H1 (cell line): ENCODE results near the gene RIN1. TPM values are rescaled to one million over a fixed set of nuclear protein-coding genes. Genes with fewer than 3 reads are reported as not detected.

Experiments used
- HDAC2 ChIP-seq, 2 experiments: fragments of 300-600 bp in 1 of 2; sonication (generic) in 1 of 2; IDR thresholded peaks; 2 replicates each; pipeline ENCODE4 v1.6.1; 2011 to 2012; ENCODE audit warnings: low read depth in 2 of 2, low read length in 2 of 2, mild to moderate bottlenecking in 2 of 2, moderate library complexity in 2 of 2, borderline replicate concordance in 1 of 2, inconsistent platforms in 1 of 2
- KDM1A ChIP-seq: fragments of 200-600, 300-600 bp; sonication (generic); IDR thresholded peaks from 2 replicates; pipeline ENCODE4 v1.7.1; 2016; ENCODE audit warnings: mild to moderate bottlenecking, low read length, borderline replicate concordance
- SAP30 ChIP-seq: fragments of 300-600 bp; sonication (generic); IDR thresholded peaks from 2 replicates; pipeline ENCODE4 v1.7.1; 2012; ENCODE audit warnings: low read length, moderate library complexity, mild to moderate bottlenecking, inconsistent platforms; ENCODE audit not compliant: insufficient read depth, insufficient replicate concordance
- SIX5 ChIP-seq: IDR thresholded peaks from 2 replicates; pipeline ENCODE4 v1.6.1; 2011; ENCODE audit warnings: mild to moderate bottlenecking, low read depth, low read length
- TAF1 ChIP-seq: IDR thresholded peaks from 2 replicates; pipeline ENCODE4 v1.6.1; 2011; ENCODE audit warnings: mild to moderate bottlenecking, low read depth, low read length
- YY1 ChIP-seq: IDR thresholded peaks from 2 replicates; pipeline ENCODE4 v1.6.1; 2011; ENCODE audit warnings: low read depth, mild to moderate bottlenecking, low read length
- polyA plus RNA-seq, 7 experiments: library from polyadenylated mRNA; depleted of rRNA in 3 of 7; stranded (reverse) in 5 of 7; unstranded in 2 of 7; fragments of >200 nt in 5 of 7; fragments of 200-250 nt in 2 of 7; gene quantifications; 1 replicate in 5 of 7; 2 replicates in 1 of 7; 4 replicates in 1 of 7; pipeline versions ENCODE4 v1.2.1 to v1.2.3, GENCODE V29; 2011 to 2013; ENCODE audit warnings: missing spikeins in 2 of 7, mixed read lengths in 2 of 7
- total RNA-seq: library from RNA; stranded (reverse); fragmentation: NEBNext Ultra II Directional; extraction: Animal tissue kit (Norgen Biotek cat#: 25700); gene quantifications from 2 replicates; pipeline ENCODE4 v1.2.1, GENCODE V29; 2021
- TF ChIP-seq, protein P1 (sequence below): IDR thresholded peaks from 2 replicates; pipeline ENCODE4 v1.6.1; 2012; ENCODE audit warnings: low read length, inconsistent platforms
- TF ChIP-seq, protein P2 (sequence below): fragments of 300-600 bp; sonication (generic); IDR thresholded peaks from 2 replicates; pipeline ENCODE4 v1.7.1; 2012; ENCODE audit warnings: low read length, moderate library complexity, mild to moderate bottlenecking, inconsistent platforms; ENCODE audit not compliant: insufficient replicate concordance

Gene RIN1
- total and polyA plus RNA-seq, 2 of the 8 experiments (the other 6 are each of a cell fraction or from before 2014, with no cell fraction given), result 2.5 to 5.4 TPM

DNA sequence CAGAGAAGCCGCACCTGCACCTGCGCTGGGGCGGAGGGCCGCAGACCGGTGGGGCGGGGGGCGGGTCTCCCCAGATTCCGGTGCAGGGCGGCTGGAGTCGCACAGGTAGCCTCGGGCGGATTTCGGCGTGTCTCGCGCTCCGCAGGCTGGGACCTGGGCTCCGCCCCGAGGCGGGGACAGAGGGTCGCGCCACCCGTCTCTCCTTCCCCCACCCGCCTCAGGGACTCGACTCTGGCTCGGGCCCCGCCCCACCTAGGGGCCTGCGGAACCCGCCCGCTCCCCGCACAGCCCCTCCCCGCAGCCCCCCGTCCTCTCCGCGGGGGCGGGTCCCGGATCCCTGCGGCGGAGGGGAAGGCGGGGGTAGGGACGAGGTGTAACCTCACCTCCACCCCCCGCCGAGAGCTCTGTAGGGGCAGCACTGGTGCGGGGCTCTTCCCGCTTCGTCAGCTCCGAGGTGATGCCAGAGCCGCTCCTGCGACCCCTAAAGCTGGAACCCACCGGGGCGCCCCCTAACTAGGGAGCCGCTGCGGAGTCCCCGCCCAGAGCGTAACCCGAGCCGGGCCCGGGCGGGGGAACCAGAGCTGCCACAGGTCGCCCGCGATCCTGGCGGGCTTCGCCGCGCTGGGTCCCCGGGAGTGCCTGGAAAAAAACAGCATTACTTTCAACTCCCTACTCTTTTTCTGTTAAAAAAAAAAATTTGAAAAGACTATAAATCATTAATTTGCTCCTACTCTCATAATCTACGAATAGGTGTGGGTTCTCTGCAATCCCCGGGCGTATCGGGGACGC is 35.6 kb upstream of the RIN1 start, which contains the start of gene SLC29A2 (continued):
- TF ChIP-seq, protein P1, sequence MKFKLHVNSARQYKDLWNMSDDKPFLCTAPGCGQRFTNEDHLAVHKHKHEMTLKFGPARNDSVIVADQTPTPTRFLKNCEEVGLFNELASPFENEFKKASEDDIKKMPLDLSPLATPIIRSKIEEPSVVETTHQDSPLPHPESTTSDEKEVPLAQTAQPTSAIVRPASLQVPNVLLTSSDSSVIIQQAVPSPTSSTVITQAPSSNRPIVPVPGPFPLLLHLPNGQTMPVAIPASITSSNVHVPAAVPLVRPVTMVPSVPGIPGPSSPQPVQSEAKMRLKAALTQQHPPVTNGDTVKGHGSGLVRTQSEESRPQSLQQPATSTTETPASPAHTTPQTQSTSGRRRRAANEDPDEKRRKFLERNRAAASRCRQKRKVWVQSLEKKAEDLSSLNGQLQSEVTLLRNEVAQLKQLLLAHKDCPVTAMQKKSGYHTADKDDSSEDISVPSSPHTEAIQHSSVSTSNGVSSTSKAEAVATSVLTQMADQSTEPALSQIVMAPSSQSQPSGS, result no peak
- TF ChIP-seq, protein P2, sequence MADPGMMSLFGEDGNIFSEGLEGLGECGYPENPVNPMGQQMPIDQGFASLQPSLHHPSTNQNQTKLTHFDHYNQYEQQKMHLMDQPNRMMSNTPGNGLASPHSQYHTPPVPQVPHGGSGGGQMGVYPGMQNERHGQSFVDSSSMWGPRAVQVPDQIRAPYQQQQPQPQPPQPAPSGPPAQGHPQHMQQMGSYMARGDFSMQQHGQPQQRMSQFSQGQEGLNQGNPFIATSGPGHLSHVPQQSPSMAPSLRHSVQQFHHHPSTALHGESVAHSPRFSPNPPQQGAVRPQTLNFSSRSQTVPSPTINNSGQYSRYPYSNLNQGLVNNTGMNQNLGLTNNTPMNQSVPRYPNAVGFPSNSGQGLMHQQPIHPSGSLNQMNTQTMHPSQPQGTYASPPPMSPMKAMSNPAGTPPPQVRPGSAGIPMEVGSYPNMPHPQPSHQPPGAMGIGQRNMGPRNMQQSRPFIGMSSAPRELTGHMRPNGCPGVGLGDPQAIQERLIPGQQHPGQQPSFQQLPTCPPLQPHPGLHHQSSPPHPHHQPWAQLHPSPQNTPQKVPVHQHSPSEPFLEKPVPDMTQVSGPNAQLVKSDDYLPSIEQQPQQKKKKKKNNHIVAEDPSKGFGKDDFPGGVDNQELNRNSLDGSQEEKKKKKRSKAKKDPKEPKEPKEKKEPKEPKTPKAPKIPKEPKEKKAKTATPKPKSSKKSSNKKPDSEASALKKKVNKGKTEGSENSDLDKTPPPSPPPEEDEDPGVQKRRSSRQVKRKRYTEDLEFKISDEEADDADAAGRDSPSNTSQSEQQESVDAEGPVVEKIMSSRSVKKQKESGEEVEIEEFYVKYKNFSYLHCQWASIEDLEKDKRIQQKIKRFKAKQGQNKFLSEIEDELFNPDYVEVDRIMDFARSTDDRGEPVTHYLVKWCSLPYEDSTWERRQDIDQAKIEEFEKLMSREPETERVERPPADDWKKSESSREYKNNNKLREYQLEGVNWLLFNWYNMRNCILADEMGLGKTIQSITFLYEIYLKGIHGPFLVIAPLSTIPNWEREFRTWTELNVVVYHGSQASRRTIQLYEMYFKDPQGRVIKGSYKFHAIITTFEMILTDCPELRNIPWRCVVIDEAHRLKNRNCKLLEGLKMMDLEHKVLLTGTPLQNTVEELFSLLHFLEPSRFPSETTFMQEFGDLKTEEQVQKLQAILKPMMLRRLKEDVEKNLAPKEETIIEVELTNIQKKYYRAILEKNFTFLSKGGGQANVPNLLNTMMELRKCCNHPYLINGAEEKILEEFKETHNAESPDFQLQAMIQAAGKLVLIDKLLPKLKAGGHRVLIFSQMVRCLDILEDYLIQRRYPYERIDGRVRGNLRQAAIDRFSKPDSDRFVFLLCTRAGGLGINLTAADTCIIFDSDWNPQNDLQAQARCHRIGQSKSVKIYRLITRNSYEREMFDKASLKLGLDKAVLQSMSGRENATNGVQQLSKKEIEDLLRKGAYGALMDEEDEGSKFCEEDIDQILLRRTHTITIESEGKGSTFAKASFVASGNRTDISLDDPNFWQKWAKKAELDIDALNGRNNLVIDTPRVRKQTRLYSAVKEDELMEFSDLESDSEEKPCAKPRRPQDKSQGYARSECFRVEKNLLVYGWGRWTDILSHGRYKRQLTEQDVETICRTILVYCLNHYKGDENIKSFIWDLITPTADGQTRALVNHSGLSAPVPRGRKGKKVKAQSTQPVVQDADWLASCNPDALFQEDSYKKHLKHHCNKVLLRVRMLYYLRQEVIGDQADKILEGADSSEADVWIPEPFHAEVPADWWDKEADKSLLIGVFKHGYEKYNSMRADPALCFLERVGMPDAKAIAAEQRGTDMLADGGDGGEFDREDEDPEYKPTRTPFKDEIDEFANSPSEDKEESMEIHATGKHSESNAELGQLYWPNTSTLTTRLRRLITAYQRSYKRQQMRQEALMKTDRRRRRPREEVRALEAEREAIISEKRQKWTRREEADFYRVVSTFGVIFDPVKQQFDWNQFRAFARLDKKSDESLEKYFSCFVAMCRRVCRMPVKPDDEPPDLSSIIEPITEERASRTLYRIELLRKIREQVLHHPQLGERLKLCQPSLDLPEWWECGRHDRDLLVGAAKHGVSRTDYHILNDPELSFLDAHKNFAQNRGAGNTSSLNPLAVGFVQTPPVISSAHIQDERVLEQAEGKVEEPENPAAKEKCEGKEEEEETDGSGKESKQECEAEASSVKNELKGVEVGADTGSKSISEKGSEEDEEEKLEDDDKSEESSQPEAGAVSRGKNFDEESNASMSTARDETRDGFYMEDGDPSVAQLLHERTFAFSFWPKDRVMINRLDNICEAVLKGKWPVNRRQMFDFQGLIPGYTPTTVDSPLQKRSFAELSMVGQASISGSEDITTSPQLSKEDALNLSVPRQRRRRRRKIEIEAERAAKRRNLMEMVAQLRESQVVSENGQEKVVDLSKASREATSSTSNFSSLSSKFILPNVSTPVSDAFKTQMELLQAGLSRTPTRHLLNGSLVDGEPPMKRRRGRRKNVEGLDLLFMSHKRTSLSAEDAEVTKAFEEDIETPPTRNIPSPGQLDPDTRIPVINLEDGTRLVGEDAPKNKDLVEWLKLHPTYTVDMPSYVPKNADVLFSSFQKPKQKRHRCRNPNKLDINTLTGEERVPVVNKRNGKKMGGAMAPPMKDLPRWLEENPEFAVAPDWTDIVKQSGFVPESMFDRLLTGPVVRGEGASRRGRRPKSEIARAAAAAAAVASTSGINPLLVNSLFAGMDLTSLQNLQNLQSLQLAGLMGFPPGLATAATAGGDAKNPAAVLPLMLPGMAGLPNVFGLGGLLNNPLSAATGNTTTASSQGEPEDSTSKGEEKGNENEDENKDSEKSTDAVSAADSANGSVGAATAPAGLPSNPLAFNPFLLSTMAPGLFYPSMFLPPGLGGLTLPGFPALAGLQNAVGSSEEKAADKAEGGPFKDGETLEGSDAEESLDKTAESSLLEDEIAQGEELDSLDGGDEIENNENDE, result no peak
- no peak for TF ChIP-seq KDM1A
- TF ChIP-seq SIX5, result no peak
- TF ChIP-seq TAF1, result 0 out of 2 replicates have a peak, but pooled peaks have one; percentile 3
- TF ChIP-seq HDAC2 (IDR thresholded peaks at IDR 0.05; ENCODE audit: borderline replicate concordance in 1 of 2, low read depth in 2 of 2, low read length in 2 of 2), result no peak
- TF ChIP-seq SAP30, result no peak
- TF ChIP-seq YY1, result no peak
